Osteoblast (primary cell): Measurements from ENCODE around the gene C2orf76. TPM values are rescaled to one million over a fixed set of nuclear protein-coding genes. Genes with fewer than 3 reads are reported as not detected.
"Not testable (repeated sequence)": the region's sequence is repeated elsewhere in the genome, so short reads cannot be mapped to it uniquely, and the experiment has no call there.

Experiments
- DNase-seq: peaks from one replicate; pipeline ENCODE4 v3.0.0; 2011; ENCODE audit warnings: low spot score, mixed read lengths; ENCODE audit not compliant: insufficient read length; ENCODE audit errors: missing footprints
- H2AFZ ChIP-seq: 2 replicates; pipeline ENCODE4 v1.6.0; 2011; ENCODE audit warnings: mild to moderate bottlenecking, low read length
- H3K27ac ChIP-seq: 2 replicates; pipeline ENCODE4 v1.5.1; 2011; ENCODE audit warnings: mild to moderate bottlenecking, low read depth, low read length, moderate library complexity
- H3K27me3 ChIP-seq: 2 replicates; pipeline ENCODE4 v1.6.0; 2012; ENCODE audit warnings: mild to moderate bottlenecking, control low read depth, inconsistent platforms, low read length, moderate library complexity; ENCODE audit not compliant: insufficient read depth
- H3K36me3 ChIP-seq: 2 replicates; pipeline ENCODE4 v1.5.1; 2011; ENCODE audit warnings: mild to moderate bottlenecking, low read length, control low read depth, moderate library complexity; ENCODE audit not compliant: insufficient read depth
- H3K4me1 ChIP-seq: 2 replicates; pipeline ENCODE4 v1.5.1; 2011; ENCODE audit warnings: mild to moderate bottlenecking, low read length, control low read depth, moderate library complexity; ENCODE audit not compliant: insufficient read depth
- H3K4me2 ChIP-seq: 2 replicates; pipeline ENCODE4 v1.6.0; 2011; ENCODE audit warnings: mild to moderate bottlenecking, low read length; ENCODE audit not compliant: insufficient read depth
- H3K4me3 ChIP-seq: fragments of 200-600 bp; sonication (generic); 3 replicates; pipeline ENCODE4 v1.5.1; 2012; ENCODE audit warnings: mild to moderate bottlenecking, low read length, inconsistent platforms; ENCODE audit not compliant: insufficient read depth
- H3K79me2 ChIP-seq: 2 replicates; pipeline ENCODE4 v1.6.0; 2012; ENCODE audit warnings: mild to moderate bottlenecking, low read length, control low read depth, inconsistent platforms; ENCODE audit not compliant: insufficient read depth
- H3K9me3 ChIP-seq: 2 replicates; pipeline ENCODE4 v1.5.1; 2011; ENCODE audit warnings: low read depth, low read length, control low read depth
- H4K20me1 ChIP-seq: 2 replicates; pipeline ENCODE4 v1.6.0; 2012; ENCODE audit warnings: mild to moderate bottlenecking, low read length, control low read depth; ENCODE audit not compliant: insufficient read depth
- total RNA-seq: library from RNA; depleted of rRNA; stranded (reverse); fragments of >200 nt; gene quantifications from 2 replicates; pipeline ENCODE4 v1.2.3, GENCODE V29; 2012
- TF ChIP-seq, protein P1 (sequence below): IDR thresholded peaks from 2 replicates; pipeline ENCODE4 v1.5.1; 2011; ENCODE audit warnings: mild to moderate bottlenecking, low read depth, low read length, moderate library complexity; ENCODE audit errors: extremely low read depth

Gene C2orf76
- total RNA-seq, 1 donor, result 6.5 TPM

GRCh38 chr2:119376810-119377209 is 10.2 kb upstream of the C2orf76 start:
- Histone ChIP-seq H3K36me3 (peaks cover 18% of the 10 kb centered on the region), H3K9me3 (no peaks in the 10 kb centered on the region), H3K27me3 (peaks cover 5% of the 10 kb centered on the region), H3K4me3 (no peak overlapping the region), H3K4me1 (no peaks in the 10 kb centered on the region), H3K27ac (no peak overlapping the region), H3K4me2 (no peak overlapping the region), H3K79me2 (no peaks in the 10 kb centered on the region), H4K20me1 (no peaks in the 10 kb centered on the region), H2AFZ (no peak overlapping the region)
- no peak for DNase-seq
- TF ChIP-seq, protein P1, sequence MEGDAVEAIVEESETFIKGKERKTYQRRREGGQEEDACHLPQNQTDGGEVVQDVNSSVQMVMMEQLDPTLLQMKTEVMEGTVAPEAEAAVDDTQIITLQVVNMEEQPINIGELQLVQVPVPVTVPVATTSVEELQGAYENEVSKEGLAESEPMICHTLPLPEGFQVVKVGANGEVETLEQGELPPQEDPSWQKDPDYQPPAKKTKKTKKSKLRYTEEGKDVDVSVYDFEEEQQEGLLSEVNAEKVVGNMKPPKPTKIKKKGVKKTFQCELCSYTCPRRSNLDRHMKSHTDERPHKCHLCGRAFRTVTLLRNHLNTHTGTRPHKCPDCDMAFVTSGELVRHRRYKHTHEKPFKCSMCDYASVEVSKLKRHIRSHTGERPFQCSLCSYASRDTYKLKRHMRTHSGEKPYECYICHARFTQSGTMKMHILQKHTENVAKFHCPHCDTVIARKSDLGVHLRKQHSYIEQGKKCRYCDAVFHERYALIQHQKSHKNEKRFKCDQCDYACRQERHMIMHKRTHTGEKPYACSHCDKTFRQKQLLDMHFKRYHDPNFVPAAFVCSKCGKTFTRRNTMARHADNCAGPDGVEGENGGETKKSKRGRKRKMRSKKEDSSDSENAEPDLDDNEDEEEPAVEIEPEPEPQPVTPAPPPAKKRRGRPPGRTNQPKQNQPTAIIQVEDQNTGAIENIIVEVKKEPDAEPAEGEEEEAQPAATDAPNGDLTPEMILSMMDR, result no peak

- not testable (repeated sequence) for DNase-seq, H3K79me2 ChIP-seq, H3K27ac ChIP-seq, H3K4me1 ChIP-seq, H3K9me3 ChIP-seq, H2AFZ ChIP-seq, H3K4me2 ChIP-seq, H4K20me1 ChIP-seq, H3K4me3 ChIP-seq, H3K27me3 ChIP-seq
- peaks cover 22% of the 10 kb centered on the region for H3K36me3 ChIP-seq
These were observed 9.8 kb upstream of the C2orf76 start for GRCh38 chr2:119376406-119376805.

DNA sequence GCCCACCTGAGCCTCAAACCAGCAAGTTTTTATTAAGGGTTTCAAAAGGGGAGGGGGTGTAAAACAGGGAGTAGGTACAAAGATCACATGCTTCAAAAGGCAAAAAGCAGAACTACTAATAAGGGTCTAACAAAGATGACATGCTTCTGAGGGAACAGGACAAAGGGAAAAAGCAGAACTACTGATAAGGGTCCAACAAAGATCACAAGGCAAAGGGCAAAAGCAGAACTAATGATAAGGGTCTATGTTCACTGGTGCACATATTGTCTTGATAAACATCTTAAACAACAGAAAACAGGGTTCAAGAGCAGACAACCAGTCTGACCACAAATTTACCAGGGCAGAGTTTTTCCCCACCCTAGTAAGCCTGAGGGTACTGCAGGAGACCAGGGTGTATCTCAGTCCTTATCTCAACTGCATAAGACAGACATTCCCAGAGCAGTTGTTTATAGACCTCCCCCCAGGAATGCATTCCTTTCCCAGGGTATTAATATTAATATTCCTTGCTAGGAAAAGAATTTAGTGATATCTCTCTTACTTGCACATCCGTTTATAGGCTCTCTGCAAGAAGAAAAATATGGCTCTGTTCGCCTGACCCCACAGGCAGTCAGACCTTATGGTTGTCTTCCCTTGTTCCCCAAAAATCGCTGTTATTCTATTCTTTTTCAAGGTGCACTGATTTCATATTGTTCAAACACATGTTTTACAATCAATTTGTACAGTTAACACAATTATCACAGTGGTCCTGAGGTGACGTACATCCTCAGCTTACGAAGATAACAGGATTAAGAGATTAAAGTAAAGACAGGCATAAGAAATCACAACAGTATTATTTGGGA is 7.5 kb upstream of the C2orf76 start:
- not testable (repeated sequence) for H3K27me3 ChIP-seq, H3K4me2 ChIP-seq, H2AFZ ChIP-seq, H3K79me2 ChIP-seq, H3K27ac ChIP-seq, H3K4me3 ChIP-seq, DNase-seq, H3K9me3 ChIP-seq, H3K4me1 ChIP-seq, H4K20me1 ChIP-seq
- peaks cover 43% of the 10 kb centered on the region for H3K36me3 ChIP-seq

- no peak overlapping the region for H3K27ac ChIP-seq
- DNase-seq, result no peak
- peaks cover 13% of the 10 kb centered on the region for H3K79me2 ChIP-seq
- peaks cover 5% of the 10 kb centered on the region for H3K27me3 ChIP-seq
- H4K20me1 ChIP-seq, result peaks cover 14% of the 10 kb centered on the region
- H3K36me3 ChIP-seq, result peaks cover 53% of the 10 kb centered on the region
- H3K9me3 ChIP-seq, result no peaks in the 10 kb centered on the region
- TF ChIP-seq, protein P1, result no peak
- no peak overlapping the region for H3K4me2 ChIP-seq
- H3K4me1 ChIP-seq, result peaks cover under 1% of the 10 kb centered on the region
- H3K4me3 ChIP-seq, result no peak overlapping the region
- H2AFZ ChIP-seq, result no peak overlapping the region
These were observed 6.3 kb upstream of the C2orf76 start for GRCh38 chr2:119372778-119373568.

GRCh38 chr2:119371111-119371510 is 4.5 kb upstream of the C2orf76 start:
- Histone ChIP-seq H3K4me2 (no peak overlapping the region), H3K36me3 (peaks cover 53% of the 10 kb centered on the region), H3K79me2 (peaks cover 30% of the 10 kb centered on the region), H4K20me1 (peaks cover 20% of the 10 kb centered on the region), H3K27ac (no peak overlapping the region), H3K27me3 (no peaks in the 10 kb centered on the region), H2AFZ (no peak overlapping the region), H3K4me3 (no peak overlapping the region), H3K4me1 (peaks cover 9% of the 10 kb centered on the region), H3K9me3 (no peaks in the 10 kb centered on the region)
- TF ChIP-seq, protein P1, result no peak
- no peak for DNase-seq
